IPS-15b (cell line): ENCODE data around the gene VEGFB.
"Not testable (repeated sequence)": the region's sequence is repeated elsewhere in the genome, so short reads cannot be mapped to it uniquely, and the experiment has no call there.

Experiments used
- H3K27me3 ChIP-seq: one replicate; pipeline ENCODE4 v1.6.1; 2013; ENCODE audit warnings: low read length; ENCODE audit not compliant: control insufficient read depth, insufficient read depth
- H3K36me3 ChIP-seq: one replicate; pipeline ENCODE4 v1.6.1; 2013; ENCODE audit warnings: low read length; ENCODE audit not compliant: control insufficient read depth, insufficient read depth
- H3K4me1 ChIP-seq: one replicate; pipeline ENCODE4 v1.6.1; 2013; ENCODE audit warnings: mild to moderate bottlenecking, low read length; ENCODE audit not compliant: control insufficient read depth, insufficient read depth
- H3K4me3 ChIP-seq: one replicate; pipeline ENCODE4 v1.5.1; 2013; ENCODE audit warnings: low read depth, low read length
- H3K9ac ChIP-seq: one replicate; pipeline ENCODE4 v1.6.1; 2013; ENCODE audit warnings: low read depth, mild to moderate bottlenecking, low read length
- H3K9me3 ChIP-seq: one replicate; pipeline ENCODE4 v1.6.1; 2013; ENCODE audit warnings: mild to moderate bottlenecking, low read length; ENCODE audit not compliant: control insufficient read depth, insufficient read depth

Gene VEGFB

GRCh38 chr11:64245797-64246620, 11.6 kb downstream of the VEGFB start:
- H3K9ac ChIP-seq, result peak overlapping the region; percentile 76
- peaks cover 16% of the 10 kb centered on the region for H3K36me3 ChIP-seq
- no peaks in the 10 kb centered on the region for H3K27me3 ChIP-seq
- H3K4me3 ChIP-seq, result peak overlapping the region; percentile 85
- peaks cover 31% of the 10 kb centered on the region for H3K4me1 ChIP-seq
- H3K9me3 ChIP-seq, result no peaks in the 10 kb centered on the region

- Histone ChIP-seq H3K4me3 (peak overlapping the region; percentile 85), H3K4me1 (peaks cover 31% of the 10 kb centered on the region), H3K36me3 (peaks cover 16% of the 10 kb centered on the region)
- not testable (repeated sequence) for H3K9me3 ChIP-seq, H3K27me3 ChIP-seq, H3K9ac ChIP-seq
Measured at GRCh38 chr11:64246621-64246870, 12.2 kb downstream of the VEGFB start.

- Histone ChIP-seq H3K4me3 (peak within 1 kb of the TSS; percentile 93), H3K36me3 (peaks cover 16% of the 10 kb centered on the region), H3K9me3 (no peaks in the 10 kb centered on the region), H3K4me1 (peaks cover 31% of the 10 kb centered on the region), H3K9ac (peak within 1 kb of the TSS; percentile 83), H3K27me3 (no peaks in the 10 kb centered on the region)
Measured at GRCh38 chr11:64246871-64247728, 12.7 kb downstream of the VEGFB start, which contains the start of gene PPP1R14B. PPP1R14B (minus strand) TSS chr11:64246943; CDS start chr11:64246673, 270 bp downstream.

GRCh38 chr11:64247729-64248531, 13.5 kb downstream of the VEGFB start:
- Histone ChIP-seq H3K9me3 (no peaks in the 10 kb centered on the region), H3K4me1 (peaks cover 28% of the 10 kb centered on the region), H3K4me3 (peak overlapping the region; percentile 93), H3K9ac (no peak overlapping the region), H3K27me3 (no peaks in the 10 kb centered on the region), H3K36me3 (peaks cover 19% of the 10 kb centered on the region)

- Histone ChIP-seq H3K9ac (no peak overlapping the region), H3K4me1 (peaks cover 33% of the 10 kb centered on the region), H3K4me3 (peak overlapping the region; percentile 6), H3K9me3 (no peaks in the 10 kb centered on the region), H3K36me3 (peaks cover 19% of the 10 kb centered on the region), H3K27me3 (no peaks in the 10 kb centered on the region)
Measured at GRCh38 chr11:64248578-64248977, 14.2 kb downstream of the VEGFB start.

- H3K9ac ChIP-seq, result no peak overlapping the region
Measured at GRCh38 chr11:64249038-64249437, 14.7 kb downstream of the VEGFB start.

GRCh38 chr11:64249563-64250414, 15.4 kb downstream of the VEGFB start:
- Histone ChIP-seq H3K4me3 (peak overlapping the region; percentile 75), H3K4me1 (peaks cover 33% of the 10 kb centered on the region), H3K36me3 (peaks cover 18% of the 10 kb centered on the region), H3K9me3 (no peaks in the 10 kb centered on the region), H3K27me3 (no peaks in the 10 kb centered on the region), H3K9ac (no peak overlapping the region)

More at GRCh38 chr11:64249038-64249437, 14.7 kb downstream of the VEGFB start:
- Histone ChIP-seq H3K4me1 (peaks cover 33% of the 10 kb centered on the region), H3K9me3 (no peaks in the 10 kb centered on the region), H3K36me3 (peaks cover 16% of the 10 kb centered on the region), H3K27me3 (no peaks in the 10 kb centered on the region), H3K4me3 (peak overlapping the region; percentile 6)

- H3K9ac ChIP-seq, result peak overlapping the region; percentile 73
- no peaks in the 10 kb centered on the region for H3K27me3 ChIP-seq
- H3K4me1 ChIP-seq, result peaks cover 33% of the 10 kb centered on the region
- no peaks in the 10 kb centered on the region for H3K9me3 ChIP-seq
- H3K4me3 ChIP-seq, result peak overlapping the region; percentile 75
- peaks cover 22% of the 10 kb centered on the region for H3K36me3 ChIP-seq
Measured at GRCh38 chr11:64250415-64251015, 16.1 kb downstream of the VEGFB start.

GRCh38 chr11:64251016-64251752, 16.8 kb downstream of the VEGFB start, which contains the start of gene PLCB3:
PLCB3 (plus strand) TSS chr11:64251530; CDS start chr11:64251650, 120 bp downstream.
- no peaks in the 10 kb centered on the region for H3K27me3 ChIP-seq
- H3K9ac ChIP-seq, result peak within 1 kb of the TSS; percentile 79
- peak within 1 kb of the TSS; percentile 91 for H3K4me3 ChIP-seq
- no peaks in the 10 kb centered on the region for H3K9me3 ChIP-seq
- peaks cover 29% of the 10 kb centered on the region for H3K36me3 ChIP-seq
- H3K4me1 ChIP-seq, result peaks cover 33% of the 10 kb centered on the region

GRCh38 chr11:64251753-64252002, 17.3 kb downstream of the VEGFB start:
- no peaks in the 10 kb centered on the region for H3K27me3 ChIP-seq
- H3K36me3 ChIP-seq, result peaks cover 34% of the 10 kb centered on the region
- H3K4me3 ChIP-seq, result peak overlapping the region; percentile 91
- H3K9ac ChIP-seq, result peak overlapping the region; percentile 79
- no peaks in the 10 kb centered on the region for H3K9me3 ChIP-seq
- H3K4me1 ChIP-seq, result peaks cover 33% of the 10 kb centered on the region
